GM12878 (cell line): ENCODE results near the gene MYO1C. TPM values are rescaled to one million over a fixed set of nuclear protein-coding genes. Genes with fewer than 3 reads are reported as not detected.

Experiments
- ATAC-seq: fragments of 200-7000 bp; cut with Tn5 transposase; 3 replicates; pipeline ENCODE4 v1.9.1; 2020; ENCODE audit warnings: mild to moderate bottlenecking, moderate library complexity
- BruUV-seq: library from RNA; stranded (reverse); fragments of 400-500 nt; replicated peaks from 2 replicates; lab custom pipeline; 2021; lab: Mats Ljungman, UMichigan
- CTCF ChIA-PET: fragments of 300-600 bp; sonication (Branson Sonifier 250); formaldehyde crosslinking; extraction: SDS; loops from one replicate; lab custom pipeline; 2021; ENCODE audit warnings: inconsistent platforms; lab: Yijun Ruan, JAX
- POLR2A ChIA-PET: fragments of 350-600 bp; formaldehyde crosslinking; extraction: SDS; loops from one replicate; lab custom pipeline; 2021; ENCODE audit warnings: inconsistent platforms; lab: Charles Lee
- RAD21 ChIA-PET: fragments of 300-600 bp; sonication (Branson Sonifier 250); formaldehyde crosslinking; loops from one replicate; lab custom pipeline; 2023; ENCODE audit warnings: antibody characterized with exemption; ENCODE audit not compliant: unreplicated experiment; lab: Charles Lee
- SMC1A ChIA-PET: fragments of 300-600 bp; sonication (Branson Sonifier 250); formaldehyde crosslinking; loops from one replicate; lab custom pipeline; 2023; ENCODE audit not compliant: unreplicated experiment, uncharacterized antibody; lab: Charles Lee
- DNase-seq: peaks from one replicate; pipeline ENCODE4 v3.0.0-alpha.2; 2011; ENCODE audit warnings: low read depth, low spot score
- FAIRE-seq: peaks from 3 replicates; lab custom pipeline; 2011; peaks lifted over from hg19 to GRCh38; lab: Jason Lieb, UNC
- H2AFZ ChIP-seq: 2 replicates; pipeline ENCODE4 v1.6.0; 2011; ENCODE audit warnings: low read depth, low read length, control low read depth; ENCODE audit not compliant: control insufficient read depth
- H3K27ac ChIP-seq: 2 replicates; pipeline ENCODE4 v1.5.1; 2011; ENCODE audit warnings: control low read depth; ENCODE audit not compliant: control insufficient read depth, insufficient read depth
- H3K27me3 ChIP-seq, 2 experiments: replicated peaks in 1 of 2; 2 replicates each; pipeline versions ENCODE4 v1.6.0 to v1.6.1; 2011; ENCODE audit warnings: low read length in 1 of 2; ENCODE audit not compliant: control insufficient read depth in 2 of 2, insufficient read depth in 2 of 2
- H3K36me3 ChIP-seq, 2 experiments: 2 replicates each; pipeline ENCODE4 v1.5.1; 2011; ENCODE audit warnings: low read length in 1 of 2; ENCODE audit not compliant: control insufficient read depth in 2 of 2, insufficient read depth in 2 of 2
- H3K4me1 ChIP-seq: 2 replicates; pipeline ENCODE4 v1.6.1; 2011; ENCODE audit warnings: mild to moderate bottlenecking, low read length, moderate library complexity, mixed read lengths; ENCODE audit not compliant: control insufficient read depth, insufficient read depth
- H3K4me2 ChIP-seq: 2 replicates; pipeline ENCODE4 v1.6.0; 2011; ENCODE audit warnings: control low read depth; ENCODE audit not compliant: control insufficient read depth, insufficient read depth
- H3K4me3 ChIP-seq: fragments of 200-600 bp; sonication (generic); 2 replicates; pipeline ENCODE4 v1.5.1; 2016
- H3K79me2 ChIP-seq: 2 replicates; pipeline ENCODE4 v1.6.0; 2011; ENCODE audit warnings: low read length; ENCODE audit not compliant: control insufficient read depth, insufficient read depth
- H3K9ac ChIP-seq: 2 replicates; pipeline ENCODE4 v1.8.0; 2011; ENCODE audit warnings: low read length, control low read depth, mixed read lengths; ENCODE audit not compliant: control insufficient read depth, insufficient read depth
- H3K9me3 ChIP-seq: replicated peaks from 3 replicates; pipeline ENCODE4 v1.5.1; 2011; ENCODE audit warnings: mild to moderate bottlenecking, low read length; ENCODE audit not compliant: control insufficient read depth, insufficient read depth
- H4K20me1 ChIP-seq: 2 replicates; pipeline ENCODE4 v1.6.0; 2011; ENCODE audit not compliant: control insufficient read depth, insufficient read depth
- BCL11A ChIP-seq: IDR thresholded peaks from 2 replicates; pipeline ENCODE4 v1.6.1; 2011; ENCODE audit warnings: low read depth, low read length
- BHLHE40 ChIP-seq, 2 experiments: fragments of 450-650 bp in 1 of 2; IDR thresholded peaks; 2 replicates each; pipeline ENCODE4 v1.6.1; 2011 to 2017; ENCODE audit warnings: low read depth in 2 of 2, borderline replicate concordance in 1 of 2, improper control_type of control experiment in 1 of 2, low read length in 1 of 2, mild to moderate bottlenecking in 1 of 2
- CREB1 ChIP-seq: IDR thresholded peaks from 2 replicates; pipeline ENCODE4 v1.6.1; 2012; ENCODE audit warnings: low read depth, mild to moderate bottlenecking, inconsistent platforms
- GATAD2B ChIP-seq: fragments of 450-650 bp; conservative IDR thresholded peaks from 2 replicates; pipeline ENCODE4 v1.6.1; 2017; ENCODE audit warnings: low read depth, mild to moderate bottlenecking, moderate library complexity
- HDAC6 ChIP-seq: fragments of 200-600 bp; sonication (generic); IDR thresholded peaks from one replicate; pipeline ENCODE4 v1.8.0; 2017; ENCODE audit warnings: antibody characterized with exemption; ENCODE audit not compliant: unreplicated experiment
- IKZF1 ChIP-seq: fragments of 450-650 bp; conservative IDR thresholded peaks from 2 replicates; pipeline ENCODE4 v1.6.1; 2017; ENCODE audit warnings: antibody characterized with exemption, mild to moderate bottlenecking
- LARP7 ChIP-seq: fragments of 450-650 bp; IDR thresholded peaks from 2 replicates; pipeline ENCODE4 v1.6.1; 2017; ENCODE audit warnings: mild to moderate bottlenecking
- NFXL1 ChIP-seq: fragments of 450-650 bp; IDR thresholded peaks from 2 replicates; pipeline ENCODE4 v1.6.1; 2017; ENCODE audit warnings: antibody characterized with exemption, mild to moderate bottlenecking, borderline replicate concordance
- NR2F1 ChIP-seq: fragments of 450-650 bp; conservative IDR thresholded peaks from 2 replicates; pipeline ENCODE4 v1.6.1; 2017; ENCODE audit warnings: mild to moderate bottlenecking
- PAX5 ChIP-seq: IDR thresholded peaks from 2 replicates; pipeline ENCODE4 v1.6.1; 2011; ENCODE audit warnings: low read depth, low read length, borderline replicate concordance
- RCOR1 ChIP-seq: conservative IDR thresholded peaks from 2 replicates; pipeline ENCODE4 v1.6.1; 2012; ENCODE audit warnings: low read depth, low read length, improper control_type of control experiment
- SIX5 ChIP-seq: IDR thresholded peaks from 2 replicates; pipeline ENCODE4 v1.6.1; 2011; ENCODE audit warnings: mild to moderate bottlenecking, low read depth, low read length, moderate library complexity; ENCODE audit not compliant: severe bottlenecking
- SMC3 ChIP-seq: IDR thresholded peaks from 2 replicates; pipeline ENCODE4 v1.6.1; 2011; ENCODE audit warnings: low read length, improper control_type of control experiment, borderline replicate concordance
- SUZ12 ChIP-seq: fragments of 200-600 bp; sonication (generic); IDR thresholded peaks from one replicate; pipeline ENCODE4 v1.6.1; 2018; ENCODE audit warnings: antibody characterized with exemption, mild to moderate bottlenecking; ENCODE audit not compliant: unreplicated experiment
- TAF1 ChIP-seq: IDR thresholded peaks from 2 replicates; pipeline ENCODE4 v1.6.1; 2011; ENCODE audit warnings: mild to moderate bottlenecking, low read depth, low read length, borderline replicate concordance
- YY1 ChIP-seq: IDR thresholded peaks from 2 replicates; pipeline ENCODE4 v1.6.1; 2011; ENCODE audit warnings: low read depth, mild to moderate bottlenecking, low read length
- ZSCAN29 ChIP-seq: fragments of 450-650 bp; IDR thresholded peaks from 2 replicates; pipeline ENCODE4 v1.6.1; 2017; ENCODE audit warnings: mild to moderate bottlenecking, moderate library complexity
- WGBS: methylation state at CpG from one replicate; pipeline ENCODE4 v1.1.6; 2016; ENCODE audit warnings: low lambda C conversion rate; ENCODE audit not compliant: insufficient replicate concordance, insufficient coverage; ENCODE audit errors: missing lambda C conversion rate; 5-methylcytosine and 5-hydroxymethylcytosine counted together
- in situ Hi-C: fragments of 300-500 bp; cut with MboI; formaldehyde crosslinking; loops from 9 replicates; pipeline ENCODE4 v1.14.3; 2018; ENCODE audit warnings: mixed read lengths
- intact Hi-C: fragments of 100-400 bp; cut with micrococcal nuclease; formaldehyde crosslinking; loops from one replicate; pipeline ENCODE4 v1.14.2; 2022; ENCODE audit not compliant: unreplicated experiment
- polyA plus RNA-seq, 11 experiments: library from polyadenylated mRNA; depleted of rRNA in 4 of 11; unstranded in 6 of 11; stranded (reverse) in 5 of 11; fragments of >200 nt; fragmentation: Nextera tagmentation in 4 of 11; fragmentation: Illumina TruSeq in 1 of 11; extraction: Ambion mirVana in 4 of 11; extraction: Trizol in 1 of 11; gene quantifications; 1 replicate in 1 of 11; 2 replicates in 10 of 11; pipeline versions ENCODE4 v1.2.1 to v1.2.3, GENCODE V29; 2011 to 2016; ENCODE audit warnings: inconsistent platforms in 2 of 11, missing spikeins in 2 of 11, low read depth in 1 of 11
- total RNA-seq, 4 experiments: library from RNA; depleted of rRNA in 3 of 4; stranded (reverse); fragments of >200 nt in 3 of 4; fragmentation: Illumina TruSeq in 1 of 4; extraction: Trizol in 1 of 4; gene quantifications; 2 replicates each; pipeline versions ENCODE4 v1.2.1 to v1.2.3, GENCODE V29; 2013 to 2021
- TF ChIP-seq, protein P1 (sequence below): fragments of 450-650 bp; IDR thresholded peaks from 2 replicates; pipeline ENCODE4 v1.6.1; 2018; ENCODE audit warnings: borderline replicate concordance, mild to moderate bottlenecking; ENCODE audit not compliant: partially characterized antibody
- TF ChIP-seq, protein P2 (sequence below): fragments of 450-650 bp; conservative IDR thresholded peaks from 2 replicates; pipeline ENCODE4 v1.6.1; 2017; ENCODE audit warnings: mild to moderate bottlenecking, moderate library complexity

MYO1C gene
- total and polyA plus RNA-seq, 10 of the 15 experiments (the other 5 are each of a cell fraction or from before 2014, with no cell fraction given), result 1.2 to 92.0 (median 36.6) TPM

DNA sequence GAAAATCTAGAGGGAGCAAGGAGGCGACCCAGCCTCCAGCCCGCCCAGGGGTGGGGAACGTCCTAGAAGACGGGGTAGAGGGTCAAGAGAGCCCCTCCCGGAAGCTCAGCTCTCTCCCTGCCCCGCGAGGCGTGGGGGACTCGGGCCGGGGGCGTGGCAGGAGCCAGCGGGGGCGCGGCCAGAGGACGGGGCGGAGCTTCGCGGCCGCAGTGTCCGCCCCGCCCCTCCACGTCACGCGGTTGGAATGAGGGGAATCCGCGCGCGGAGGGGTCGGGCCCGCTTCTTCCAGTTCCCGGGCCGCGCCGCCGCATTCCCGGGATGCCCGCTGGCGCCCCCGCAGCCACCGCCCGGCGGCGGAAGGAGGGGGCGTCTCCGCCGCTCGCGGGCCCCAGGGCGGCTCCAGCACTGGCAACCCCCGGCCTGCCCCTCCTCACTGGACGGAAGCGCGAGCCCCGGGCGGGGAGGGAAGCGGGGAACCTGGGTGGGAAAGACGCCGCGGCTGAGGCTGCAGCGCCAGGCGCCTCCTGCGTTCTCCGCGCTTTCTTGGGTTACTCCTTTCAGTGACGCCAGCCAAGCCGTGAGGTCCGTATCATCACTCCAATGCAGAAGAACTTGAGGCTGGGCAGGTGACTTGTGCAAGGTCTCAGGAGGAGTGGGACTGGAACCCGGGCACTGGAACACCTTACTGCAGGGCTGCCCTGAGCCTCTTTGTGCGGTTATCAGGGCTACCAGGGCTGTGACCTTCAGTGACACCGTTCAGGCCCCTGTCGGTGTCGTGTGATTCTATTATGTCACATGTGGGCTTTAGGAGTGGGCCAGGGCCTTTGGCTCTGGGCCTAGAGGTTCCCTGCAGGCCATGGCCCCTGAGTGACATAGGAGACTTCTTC lies 4.3 kb downstream of the MYO1C start:
- Histone ChIP-seq H3K27ac (peak overlapping the region; percentile 84), H3K27me3 (no peaks in the 10 kb centered on the region), H3K79me2 (peaks cover 12% of the 10 kb centered on the region), H3K9me3 (no peaks in the 10 kb centered on the region), H3K9ac (peak overlapping the region; percentile 70), H3K4me3 (peak overlapping the region; percentile 68), H2AFZ (peak overlapping the region; percentile 58), H3K4me2 (peak overlapping the region; percentile 83), H3K4me1 (peaks cover 22% of the 10 kb centered on the region), H3K36me3 (no peaks in the 10 kb centered on the region; a peak in 2 of 4 replicates), H4K20me1 (no peaks in the 10 kb centered on the region)
- RAD21 ChIA-PET, result interaction anchor here (0.9 to 2.5 kb wide), 7 partner anchors 25 to 141 kb away, joined by 3 to 11 read pairs (median 4); partner anchors contain the start of genes CRK, INPP5K and SLC43A2
- CTCF ChIA-PET, result interaction anchor here (0.6 to 1.6 kb wide), 6 partner anchors 23 to 786 kb away, joined by 3 to 7 read pairs (median 4); no protein-coding TSS in a partner anchor
- SMC1A ChIA-PET, result interaction anchor here (1.0 to 3.9 kb wide), 3 partner anchors 28 to 127 kb away, joined by 3 to 20 read pairs (median 3); partner anchors contain the start of gene INPP5K
- in situ Hi-C loops (no loop called here), intact Hi-C loops (loop anchor here (2.0 kb wide), 1 partner anchor 31 kb away; the partner anchor contains the start of gene CRK)
- POLR2A ChIA-PET, result interaction anchor here (0.6 to 1.5 kb wide), 6 partner anchors 10 to 146 kb away, joined by 3 to 8 read pairs (median 3); partner anchors contain the start of gene INPP5K
- 4% methylated on average over 44 of the region's 72 CpGs for WGBS
- DNase-seq (no peak), ATAC-seq (peak; percentile 53), FAIRE-seq (peak; percentile 49)
- BruUV-seq, result no TSS peak
- no peak for TF ChIP-seq SIX5
- TF ChIP-seq SMC3, result no peak
- TF ChIP-seq ZSCAN29, result peak; percentile 53; the same call in 1 of the 2 replicates
- peak; percentile 98 for TF ChIP-seq GATAD2B
- TF ChIP-seq YY1, result 0 out of 2 replicates have a peak, but pooled peaks have one; percentile 10
- TF ChIP-seq PAX5, result no peak
- no peak for TF ChIP-seq RCOR1
- peak; percentile 45; the same call in 1 of the 2 replicates for TF ChIP-seq CREB1
- TF ChIP-seq IKZF1, result peak; percentile 98
- TF ChIP-seq HDAC6, result no peak
- TF ChIP-seq LARP7, result peak; percentile 92
- 0 out of 2 replicates have a peak, but pooled peaks have one; percentile 36 for TF ChIP-seq TAF1
- TF ChIP-seq SUZ12, result no peak
- TF ChIP-seq BHLHE40 (IDR thresholded peaks at IDR 0.05; ENCODE audit: borderline replicate concordance in 1 of 2, low read depth in 2 of 2, low read length in 1 of 2), result peak in 1 of 2 experiments; percentile 60; a peak in 2 of 4 replicates
- TF ChIP-seq, protein P1, sequence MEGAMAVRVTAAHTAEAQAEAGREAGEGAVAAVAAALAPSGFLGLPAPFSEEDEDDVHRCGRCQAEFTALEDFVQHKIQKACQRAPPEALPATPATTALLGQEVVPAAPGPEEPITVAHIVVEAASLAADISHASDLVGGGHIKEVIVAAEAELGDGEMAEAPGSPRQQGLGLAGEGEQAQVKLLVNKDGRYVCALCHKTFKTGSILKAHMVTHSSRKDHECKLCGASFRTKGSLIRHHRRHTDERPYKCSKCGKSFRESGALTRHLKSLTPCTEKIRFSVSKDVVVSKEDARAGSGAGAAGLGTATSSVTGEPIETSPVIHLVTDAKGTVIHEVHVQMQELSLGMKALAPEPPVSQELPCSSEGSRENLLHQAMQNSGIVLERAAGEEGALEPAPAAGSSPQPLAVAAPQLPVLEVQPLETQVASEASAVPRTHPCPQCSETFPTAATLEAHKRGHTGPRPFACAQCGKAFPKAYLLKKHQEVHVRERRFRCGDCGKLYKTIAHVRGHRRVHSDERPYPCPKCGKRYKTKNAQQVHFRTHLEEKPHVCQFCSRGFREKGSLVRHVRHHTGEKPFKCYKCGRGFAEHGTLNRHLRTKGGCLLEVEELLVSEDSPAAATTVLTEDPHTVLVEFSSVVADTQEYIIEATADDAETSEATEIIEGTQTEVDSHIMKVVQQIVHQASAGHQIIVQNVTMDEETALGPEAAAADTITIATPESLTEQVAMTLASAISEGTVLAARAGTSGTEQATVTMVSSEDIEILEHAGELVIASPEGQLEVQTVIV, result no peak
- TF ChIP-seq BCL11A, result no peak
- TF ChIP-seq, protein P2, sequence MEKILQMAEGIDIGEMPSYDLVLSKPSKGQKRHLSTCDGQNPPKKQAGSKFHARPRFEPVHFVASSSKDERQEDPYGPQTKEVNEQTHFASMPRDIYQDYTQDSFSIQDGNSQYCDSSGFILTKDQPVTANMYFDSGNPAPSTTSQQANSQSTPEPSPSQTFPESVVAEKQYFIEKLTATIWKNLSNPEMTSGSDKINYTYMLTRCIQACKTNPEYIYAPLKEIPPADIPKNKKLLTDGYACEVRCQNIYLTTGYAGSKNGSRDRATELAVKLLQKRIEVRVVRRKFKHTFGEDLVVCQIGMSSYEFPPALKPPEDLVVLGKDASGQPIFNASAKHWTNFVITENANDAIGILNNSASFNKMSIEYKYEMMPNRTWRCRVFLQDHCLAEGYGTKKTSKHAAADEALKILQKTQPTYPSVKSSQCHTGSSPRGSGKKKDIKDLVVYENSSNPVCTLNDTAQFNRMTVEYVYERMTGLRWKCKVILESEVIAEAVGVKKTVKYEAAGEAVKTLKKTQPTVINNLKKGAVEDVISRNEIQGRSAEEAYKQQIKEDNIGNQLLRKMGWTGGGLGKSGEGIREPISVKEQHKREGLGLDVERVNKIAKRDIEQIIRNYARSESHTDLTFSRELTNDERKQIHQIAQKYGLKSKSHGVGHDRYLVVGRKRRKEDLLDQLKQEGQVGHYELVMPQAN, result peak; percentile 77
- 0 out of 2 replicates have a peak, but pooled peaks have one; percentile 51 for TF ChIP-seq NFXL1
- TF ChIP-seq NR2F1, result peak; percentile 67; the same call in 1 of the 2 replicates
